T-helper 22 cell (primary cell): Measurements from ENCODE around the gene ALDH3B1.

Experiments used
- DNase-seq: peaks from one replicate; pipeline ENCODE4 v3.0.0-alpha.2; 2020; ENCODE audit warnings: low read depth

The ALDH3B1 gene

DNA sequence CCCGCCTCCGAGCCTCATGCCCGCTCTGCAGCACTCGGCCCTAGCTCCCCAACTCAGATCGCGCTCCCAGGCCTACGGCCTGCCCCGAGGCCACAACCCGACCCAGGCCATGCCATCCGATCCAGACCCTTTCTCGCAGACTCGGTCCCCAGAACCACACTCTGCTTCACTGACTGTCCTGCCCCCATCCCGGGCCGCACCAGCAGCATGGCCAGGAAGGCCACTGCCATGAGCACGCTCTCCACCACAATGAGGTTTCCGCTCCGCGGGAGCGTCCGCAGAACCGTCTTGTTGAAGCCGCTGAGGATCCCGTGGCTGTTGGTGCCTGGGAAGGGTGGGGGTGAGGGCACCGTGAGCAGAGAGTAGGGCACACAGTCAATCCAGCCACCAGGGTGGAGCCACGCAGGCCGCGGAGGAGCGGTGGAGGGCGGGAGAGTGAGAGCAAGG, 12.6 kb upstream of the ALDH3B1 start:
- no peak for DNase-seq

- DNase-seq, result no peak
These were observed 11.7 kb upstream of the ALDH3B1 start for GRCh38 chr11:67998150-67999045.

- DNase-seq, result no peak
These were observed 10.9 kb upstream of the ALDH3B1 start for GRCh38 chr11:67999201-67999629.

DNA sequence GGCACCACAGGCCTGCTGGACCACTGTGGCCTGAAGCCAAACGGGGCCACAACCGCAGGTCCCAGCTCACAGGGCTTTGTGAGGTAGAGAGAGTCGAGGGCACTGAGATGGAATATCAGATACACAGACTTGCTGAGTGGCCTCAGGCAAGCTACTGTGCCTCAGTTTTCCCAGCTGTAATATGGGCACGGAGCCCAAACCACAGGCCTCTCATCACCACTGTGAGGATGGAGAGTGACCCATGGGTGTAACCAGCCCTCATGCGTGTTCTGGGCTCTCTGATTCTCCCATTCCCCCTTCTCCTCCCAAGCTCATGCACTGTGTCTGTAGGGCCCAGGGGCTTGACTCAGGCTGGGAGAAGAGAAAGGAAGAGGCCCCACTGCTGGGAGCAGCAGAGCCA, 10.4 kb upstream of the ALDH3B1 start:
- no peak for DNase-seq

GRCh38 chr11:68002575-68002937, 7.6 kb upstream of the ALDH3B1 start:
- DNase-seq, result no peak

DNA sequence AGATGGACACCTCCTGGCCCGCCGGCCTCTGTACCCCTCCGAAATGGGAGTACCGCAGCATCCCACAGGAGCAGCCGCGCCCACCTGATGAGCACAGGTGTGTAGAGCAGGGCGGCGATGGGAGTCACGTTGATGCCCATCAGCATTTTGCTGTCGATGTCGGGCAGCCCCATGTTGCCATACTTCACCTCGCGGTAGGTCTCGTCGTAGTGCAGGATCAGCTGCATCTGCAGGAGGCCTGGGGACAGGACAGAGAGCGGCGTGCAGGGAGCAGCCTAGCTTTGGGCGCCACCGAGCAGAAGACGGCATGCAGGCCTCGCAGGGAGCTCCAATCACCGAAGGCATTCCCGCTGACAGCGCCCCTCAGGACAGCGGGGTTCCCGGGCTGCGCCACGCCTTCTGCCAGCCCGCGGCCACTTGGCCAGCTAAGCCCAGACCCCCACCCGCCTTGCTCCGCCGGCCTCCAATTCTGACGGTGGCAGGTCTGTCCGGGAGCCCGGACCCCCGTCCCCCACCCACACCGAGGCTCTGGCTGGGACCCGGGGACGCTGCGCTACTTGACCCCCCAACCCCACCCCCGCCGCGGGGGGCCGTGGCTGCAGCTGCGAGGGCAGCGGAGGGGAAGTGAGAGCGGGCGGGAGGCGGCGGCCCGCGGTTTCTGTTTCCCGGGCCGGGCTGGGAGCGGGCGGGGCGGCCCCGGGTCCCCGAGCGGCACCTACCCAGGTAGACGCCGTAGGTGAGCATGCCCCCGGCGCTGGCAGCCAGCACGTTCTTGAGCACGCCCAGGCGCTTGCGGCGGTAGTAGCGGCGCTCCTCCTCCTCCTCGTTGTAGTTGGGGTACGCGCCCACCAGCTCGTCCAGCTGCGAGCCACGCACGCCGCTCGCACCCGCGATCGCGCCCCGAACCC, 6.9 kb upstream of the ALDH3B1 start:
- DNase-seq, result peak; percentile 25

DNA sequence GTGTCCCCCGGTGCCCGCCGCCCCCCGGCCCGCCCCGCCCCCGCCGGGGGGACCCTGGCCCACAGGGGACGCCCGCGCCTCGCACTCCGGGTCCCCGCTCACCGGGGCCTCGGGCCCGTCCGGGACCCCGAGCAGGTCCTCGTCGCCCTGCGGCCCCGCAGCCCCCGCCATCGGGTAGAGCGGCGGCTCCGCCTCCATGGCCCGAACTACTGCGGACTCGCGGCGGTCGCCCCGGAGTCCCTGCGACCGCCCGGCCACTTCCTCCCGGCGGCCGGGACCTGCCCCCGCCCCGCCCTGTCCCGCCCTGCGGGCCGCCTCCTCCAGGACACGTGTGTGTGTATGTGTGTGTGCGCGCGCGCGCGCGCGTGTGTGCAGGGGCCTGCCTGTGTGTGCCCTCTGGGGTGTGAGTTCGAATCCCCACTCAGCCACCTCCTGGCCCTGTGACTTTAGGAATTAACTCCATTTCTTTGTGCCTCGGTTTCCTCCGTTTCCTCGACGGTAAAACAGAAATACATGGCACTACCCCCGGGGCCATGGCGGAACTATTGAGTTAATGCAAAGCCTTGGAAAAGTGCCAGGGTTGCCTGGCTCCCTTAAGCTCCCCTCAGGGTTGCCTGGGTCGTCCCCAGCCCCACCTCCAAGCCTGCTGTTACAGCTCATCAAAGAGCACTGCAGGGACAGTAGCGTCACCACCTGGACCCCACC, 6.1 kb upstream of the ALDH3B1 start, which contains the start of gene UNC93B1:
UNC93B1 (minus strand) TSS at position 252 of the 705 bp plus-strand sequence; CDS start at position 198, 54 bp downstream.
- DNase-seq, result peak; percentile 58

DNA sequence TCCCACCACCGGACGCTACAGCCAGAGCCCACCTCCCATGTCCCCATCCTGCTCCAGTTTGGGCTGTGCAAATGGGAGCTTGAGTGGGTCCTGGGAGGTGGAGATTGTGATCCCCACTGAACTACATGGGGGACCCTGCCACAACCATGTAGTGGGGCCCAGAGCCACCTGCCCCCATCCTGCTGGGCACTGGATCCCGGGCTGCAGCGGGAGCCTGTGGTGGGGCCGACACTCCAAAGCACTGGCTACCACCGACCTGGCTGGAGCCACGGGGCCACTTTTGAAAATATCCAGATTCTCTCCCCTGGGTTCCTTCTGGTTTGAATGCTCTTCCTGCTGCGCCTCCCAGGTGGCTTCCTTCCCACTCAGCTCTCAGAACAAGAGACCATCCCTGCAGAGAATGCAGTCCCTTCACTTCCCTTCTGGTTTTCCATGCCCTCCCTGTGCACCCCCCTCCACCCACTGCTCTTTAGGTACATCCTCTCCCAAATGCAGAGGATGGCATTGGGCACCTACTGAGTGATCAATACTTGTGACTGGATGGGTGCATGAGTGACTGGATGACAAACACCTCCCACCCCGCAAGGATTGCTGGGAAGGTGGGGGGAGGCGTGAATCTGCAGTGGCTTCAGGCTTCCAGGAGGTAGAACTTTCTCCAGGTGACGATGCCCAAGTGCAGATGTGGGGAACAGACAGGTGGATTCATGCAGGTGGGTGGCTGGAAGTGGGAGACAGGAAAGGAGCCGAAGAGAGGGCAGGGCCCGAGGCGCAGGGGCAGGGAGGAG, 5.4 kb upstream of the ALDH3B1 start:
- no peak for DNase-seq

DNA sequence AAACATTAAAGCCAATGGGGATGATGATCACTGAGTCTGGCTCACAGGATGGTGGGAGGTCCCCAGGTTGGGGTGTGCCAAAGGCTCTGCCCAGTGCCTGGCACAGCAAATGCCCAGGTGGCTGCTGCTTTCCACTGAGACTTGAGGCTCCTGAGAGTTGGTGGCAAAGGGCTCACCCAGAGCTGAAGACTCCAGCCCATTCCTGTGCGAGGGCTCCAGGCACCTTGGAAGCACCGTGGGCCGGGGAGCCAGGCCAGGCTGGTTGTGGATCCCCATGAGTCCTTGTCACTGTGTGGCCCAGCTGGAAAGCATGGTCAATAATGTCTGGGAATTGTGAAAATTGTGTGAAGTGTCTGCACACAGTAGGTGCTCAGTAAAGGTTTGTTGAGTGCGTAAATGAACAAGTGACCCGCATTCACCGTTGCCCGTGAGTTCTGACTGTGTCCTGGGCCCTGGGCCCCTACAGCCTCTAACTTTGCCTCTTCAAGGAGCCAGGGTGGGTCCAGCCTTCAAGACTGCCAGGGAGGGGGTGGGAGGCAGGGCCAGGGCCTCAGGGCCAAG, 3.4 kb upstream of the ALDH3B1 start:
- no peak for DNase-seq

GRCh38 chr11:68007498-68008380, 2.4 kb upstream of the ALDH3B1 start:
- no peak for DNase-seq

- DNase-seq, result no peak
These were observed 1.5 kb upstream of the ALDH3B1 start for GRCh38 chr11:68008381-68009337.

DNA sequence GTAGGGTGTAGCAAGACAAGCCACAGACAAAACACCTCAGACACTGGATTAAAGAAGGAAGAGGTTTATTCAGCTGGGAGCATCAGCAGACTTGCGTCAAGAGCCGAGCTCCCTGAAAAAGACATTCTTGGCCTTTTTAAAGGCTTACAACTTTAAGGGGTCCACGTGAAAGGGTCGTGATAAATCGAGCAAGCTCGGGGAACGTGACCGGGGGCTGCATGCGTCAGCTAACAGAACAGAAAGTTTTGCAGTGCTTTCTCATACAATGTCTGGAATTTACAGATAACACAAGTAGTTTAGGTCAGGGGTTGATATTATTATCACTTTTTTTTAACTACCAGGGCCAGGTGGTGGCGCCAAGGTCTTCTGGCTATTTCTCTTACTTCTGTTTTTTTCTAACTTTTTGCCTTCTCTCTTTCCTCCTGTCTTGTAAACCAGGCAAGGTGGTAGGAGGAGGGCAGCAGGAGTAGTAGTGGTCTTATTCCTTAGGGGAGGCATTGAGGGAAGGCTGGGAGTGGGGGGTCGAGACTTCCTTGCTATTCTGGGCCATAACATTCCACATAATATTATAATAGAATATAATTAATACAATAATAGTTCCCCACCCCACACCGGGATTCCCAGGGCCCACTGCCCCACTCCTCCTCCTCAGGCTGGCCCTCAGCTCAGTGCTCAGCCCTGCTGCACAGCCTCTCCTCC, 587 bp upstream of the ALDH3B1 start:
- no peak for DNase-seq

- DNase-seq, result no peak
These were observed 1.2 kb downstream of the ALDH3B1 start for GRCh38 chr11:68011051-68011943.

- no peak for DNase-seq
These were observed 2.1 kb downstream of the ALDH3B1 start for GRCh38 chr11:68012044-68012842.

DNA sequence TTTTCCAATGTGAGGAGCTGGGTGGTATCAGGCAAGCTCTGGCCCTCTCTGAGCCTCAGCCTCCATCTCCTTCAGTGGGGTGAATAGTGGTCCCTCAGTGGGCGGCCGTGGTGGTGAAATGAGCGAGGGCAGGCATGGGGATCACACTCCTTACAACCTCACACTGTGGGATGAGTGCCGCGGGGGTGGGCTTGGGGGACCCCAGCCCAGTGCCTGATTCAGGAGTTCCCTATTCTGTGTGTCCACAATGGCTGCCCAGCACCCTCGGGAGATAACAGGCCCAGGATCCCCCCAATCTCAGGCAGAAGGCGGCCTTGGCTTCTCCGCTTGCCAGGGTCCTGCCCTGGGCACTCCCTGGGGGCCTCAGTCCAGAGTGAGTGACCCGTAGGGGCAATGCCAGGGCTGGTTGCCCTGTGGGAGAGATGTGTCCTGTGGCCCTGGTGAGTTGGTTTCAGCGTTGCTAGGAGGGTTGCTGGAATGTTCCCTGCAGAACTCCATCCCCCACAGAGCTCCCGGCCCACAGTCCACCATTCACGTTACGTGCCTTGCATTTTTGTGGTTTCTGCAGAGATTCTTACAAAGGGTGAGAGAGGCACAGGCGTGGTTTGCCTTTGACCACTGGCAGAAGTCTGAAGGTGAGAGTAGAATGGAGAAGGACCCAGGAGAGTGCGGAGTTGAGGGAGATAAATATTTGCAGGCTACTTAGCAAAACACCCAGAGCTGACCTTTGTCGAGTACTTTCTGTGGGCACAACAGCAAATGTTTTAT, 2.9 kb downstream of the ALDH3B1 start:
- DNase-seq, result no peak
